ENCODE measurements around the gene RAD51C. TPM values are rescaled to one million over a fixed set of nuclear protein-coding genes. Genes with fewer than 3 reads are reported as not detected.

The RAD51C gene
- total RNA-seq, 3 donors from 2014 or later (not counting 1 experiment from before 2014, with no cell fraction given): 13.4 to 18.9 (median 17.1) TPM

GRCh38 chr17:58710948-58711552 is 18.6 kb downstream of the RAD51C start:
- Histone ChIP-seq H3K27me3 (ENCODE audit: control insufficient read depth, insufficient read depth, low read length) (no peaks in the 10 kb centered on the region), H3K4me1 (ENCODE audit: control insufficient read depth, insufficient read depth, low read length) (no peaks in the 10 kb centered on the region), H3K36me3 (ENCODE audit: control insufficient read depth, insufficient read depth, low read length) (peaks cover 10% of the 10 kb centered on the region), H3K9me3 (ENCODE audit: control insufficient read depth, insufficient read depth, low read length) (no peaks in the 10 kb centered on the region), H3K27ac (ENCODE audit: low read length) (no peak overlapping the region), H3K4me3 (ENCODE audit: low read length) (no peak overlapping the region)
- intact Hi-C loops (cut with micrococcal nuclease): loop anchor here (1.0 kb wide), 2 partner anchors 124 to 294 kb away; no protein-coding TSS in a partner anchor
- Mint-ChIP-seq H3K4me1 (peaks cover 5 to 7% of the 10 kb centered on the region in 2 donors), H3K9me3 (no peaks in the 10 kb centered on the region), H3K27ac (peak overlapping the region in 1 of 2 donors; percentile 14), H3K4me3 (no peak overlapping the region), H3K27me3 (ENCODE audit: low read depth in 2 of 2) (no peaks in the 10 kb centered on the region), H3K36me3 (peaks cover 15% of the 10 kb centered on the region)
- TF ChIP-seq, protein P1, sequence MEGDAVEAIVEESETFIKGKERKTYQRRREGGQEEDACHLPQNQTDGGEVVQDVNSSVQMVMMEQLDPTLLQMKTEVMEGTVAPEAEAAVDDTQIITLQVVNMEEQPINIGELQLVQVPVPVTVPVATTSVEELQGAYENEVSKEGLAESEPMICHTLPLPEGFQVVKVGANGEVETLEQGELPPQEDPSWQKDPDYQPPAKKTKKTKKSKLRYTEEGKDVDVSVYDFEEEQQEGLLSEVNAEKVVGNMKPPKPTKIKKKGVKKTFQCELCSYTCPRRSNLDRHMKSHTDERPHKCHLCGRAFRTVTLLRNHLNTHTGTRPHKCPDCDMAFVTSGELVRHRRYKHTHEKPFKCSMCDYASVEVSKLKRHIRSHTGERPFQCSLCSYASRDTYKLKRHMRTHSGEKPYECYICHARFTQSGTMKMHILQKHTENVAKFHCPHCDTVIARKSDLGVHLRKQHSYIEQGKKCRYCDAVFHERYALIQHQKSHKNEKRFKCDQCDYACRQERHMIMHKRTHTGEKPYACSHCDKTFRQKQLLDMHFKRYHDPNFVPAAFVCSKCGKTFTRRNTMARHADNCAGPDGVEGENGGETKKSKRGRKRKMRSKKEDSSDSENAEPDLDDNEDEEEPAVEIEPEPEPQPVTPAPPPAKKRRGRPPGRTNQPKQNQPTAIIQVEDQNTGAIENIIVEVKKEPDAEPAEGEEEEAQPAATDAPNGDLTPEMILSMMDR (IDR thresholded peaks at IDR 0.05): peak; percentile 85
- 94% methylated on average over 2 of the region's 4 CpGs for WGBS (ENCODE audit: insufficient coverage)
- no peak for ATAC-seq
- peak in 1 of 2 donors; percentile 73 for DNase-seq

DNA sequence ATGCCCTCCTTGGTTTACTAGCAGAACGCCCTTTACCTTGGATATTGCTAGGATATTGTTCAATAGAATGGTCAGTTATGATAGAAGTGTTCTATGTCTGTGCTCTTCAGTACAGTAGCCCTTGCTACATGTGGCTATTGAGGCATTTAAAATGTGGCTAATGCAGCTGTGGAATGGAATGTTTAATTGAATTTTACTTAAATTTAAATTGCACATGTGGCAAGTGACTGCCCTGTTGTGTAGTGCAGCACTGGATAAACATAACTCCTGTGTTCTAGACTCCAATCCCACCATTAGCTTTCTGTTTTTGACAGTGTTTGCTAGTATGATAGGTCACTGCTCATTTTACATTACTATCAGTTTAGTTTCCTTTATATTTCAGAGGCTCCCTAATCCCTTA is 29.9 kb downstream of the RAD51C start:
- H3K4me3 Mint-ChIP-seq: no peak overlapping the region
- H3K27me3 Mint-ChIP-seq (ENCODE audit: low read depth in 2 of 2): no peaks in the 10 kb centered on the region
- no peak overlapping the region for H3K27ac ChIP-seq (ENCODE audit: low read length)
- TF ChIP-seq, protein P1 (IDR thresholded peaks at IDR 0.05): no peak
- peaks cover 18% of the 10 kb centered on the region for H3K36me3 ChIP-seq (ENCODE audit: control insufficient read depth, insufficient read depth, low read length)
- no peak overlapping the region for H3K27ac Mint-ChIP-seq
- 100% methylated on average over 1 of the region's 1 CpG for WGBS (ENCODE audit: insufficient coverage)
- H3K4me3 ChIP-seq (ENCODE audit: low read length): no peak overlapping the region
- intact Hi-C loops (cut with micrococcal nuclease): no loop called here
- no peaks in the 10 kb centered on the region for H3K4me1 ChIP-seq (ENCODE audit: control insufficient read depth, insufficient read depth, low read length)
- H3K9me3 Mint-ChIP-seq: no peaks in the 10 kb centered on the region
- DNase-seq (no peak), ATAC-seq (no peak)
- no peaks in the 10 kb centered on the region for H3K9me3 ChIP-seq (ENCODE audit: control insufficient read depth, insufficient read depth, low read length)
- no peaks in the 10 kb centered on the region for H3K4me1 Mint-ChIP-seq
- no peaks in the 10 kb centered on the region for H3K27me3 ChIP-seq (ENCODE audit: control insufficient read depth, insufficient read depth, low read length)
- H3K36me3 Mint-ChIP-seq: peaks cover 14% of the 10 kb centered on the region

GRCh38 chr17:58722696-58723095 is 30.3 kb downstream of the RAD51C start:
- Mint-ChIP-seq H3K9me3 (no peaks in the 10 kb centered on the region), H3K4me3 (no peak overlapping the region), H3K27ac (no peak overlapping the region), H3K36me3 (peaks cover 14% of the 10 kb centered on the region), H3K4me1 (no peaks in the 10 kb centered on the region), H3K27me3 (ENCODE audit: low read depth in 2 of 2) (no peaks in the 10 kb centered on the region)
- no peak overlapping the region for H3K27ac ChIP-seq (ENCODE audit: low read length)
- no peaks in the 10 kb centered on the region for H3K4me1 ChIP-seq (ENCODE audit: control insufficient read depth, insufficient read depth, low read length)
- no peak overlapping the region for H3K4me3 ChIP-seq (ENCODE audit: low read length)
- no peak for DNase-seq
- WGBS (ENCODE audit: insufficient coverage): 100% methylated on average over 2 of the region's 2 CpGs
- no peak for ATAC-seq
- H3K36me3 ChIP-seq (ENCODE audit: control insufficient read depth, insufficient read depth, low read length): peaks cover 18% of the 10 kb centered on the region
- no peaks in the 10 kb centered on the region for H3K9me3 ChIP-seq (ENCODE audit: control insufficient read depth, insufficient read depth, low read length)
- TF ChIP-seq, protein P1 (IDR thresholded peaks at IDR 0.05): no peak
- intact Hi-C loops (cut with micrococcal nuclease): no loop called here
- H3K27me3 ChIP-seq (ENCODE audit: control insufficient read depth, insufficient read depth, low read length): no peaks in the 10 kb centered on the region

DNA sequence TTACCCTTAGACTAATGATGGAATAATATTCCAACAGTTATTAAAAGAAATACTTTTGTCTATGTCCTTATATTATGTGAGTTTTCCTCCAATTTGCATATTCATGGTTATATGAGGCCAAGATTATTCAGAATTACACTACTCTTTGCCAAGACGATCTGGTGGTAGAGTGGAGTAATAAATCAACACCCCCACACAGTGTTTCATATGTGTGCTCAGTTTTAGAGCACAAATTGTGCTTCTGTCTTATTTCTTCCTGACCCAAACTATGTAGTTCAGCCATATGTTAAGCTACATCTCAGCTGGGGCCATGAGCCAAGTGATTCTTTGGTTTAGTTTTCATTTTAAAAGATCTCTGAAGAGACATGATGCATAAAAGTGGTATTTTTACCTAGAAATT is 36.4 kb downstream of the RAD51C start:
- H3K4me3 ChIP-seq (ENCODE audit: low read length): no peak overlapping the region
- H3K4me3 Mint-ChIP-seq: no peak overlapping the region
- H3K27ac ChIP-seq (ENCODE audit: low read length): no peak overlapping the region
- H3K36me3 ChIP-seq (ENCODE audit: control insufficient read depth, insufficient read depth, low read length): peaks cover 6% of the 10 kb centered on the region
- DNase-seq (no peak), ATAC-seq (no peak)
- intact Hi-C loops (cut with micrococcal nuclease): no loop called here
- H3K27me3 ChIP-seq (ENCODE audit: control insufficient read depth, insufficient read depth, low read length): no peaks in the 10 kb centered on the region
- TF ChIP-seq, protein P1 (IDR thresholded peaks at IDR 0.05): no peak
- no CpG with 5 or more reads among the region's 1 CpG for WGBS (ENCODE audit: insufficient coverage)
- no peaks in the 10 kb centered on the region for H3K9me3 Mint-ChIP-seq
- H3K36me3 Mint-ChIP-seq: peaks cover 13% of the 10 kb centered on the region
- H3K27ac Mint-ChIP-seq: no peak overlapping the region
- no peaks in the 10 kb centered on the region for H3K4me1 ChIP-seq (ENCODE audit: control insufficient read depth, insufficient read depth, low read length)
- H3K9me3 ChIP-seq (ENCODE audit: control insufficient read depth, insufficient read depth, low read length): no peaks in the 10 kb centered on the region
- H3K27me3 Mint-ChIP-seq (ENCODE audit: low read depth in 2 of 2): no peaks in the 10 kb centered on the region
- H3K4me1 Mint-ChIP-seq: peaks cover 0 to 5% of the 10 kb centered on the region in 2 donors

All from natural killer cell (primary cell).